Uterus (tissue), 4 donors: Measurements from ENCODE around the gene BCR. TPM values are rescaled to one million over a fixed set of nuclear protein-coding genes. Genes with fewer than 3 reads are reported as not detected.

Experiments used
- DNase-seq, 2 donors: peaks; one replicate each; pipeline ENCODE4 v3.0.0-alpha.2; 2019 to 2020
- H3K27ac ChIP-seq, 2 donors: fragments of 200-600 bp; sonication (generic); 1 replicate in 1 of 2; 2 replicates in 1 of 2; pipeline ENCODE4 v1.5.1; 2016 to 2018
- H3K27me3 ChIP-seq, 2 donors: fragments of 200-600 bp; sonication (generic); one replicate each; pipeline ENCODE4 v1.5.1; 2018 to 2019; ENCODE audit warnings: control low read depth in 1 of 2
- H3K36me3 ChIP-seq, 2 donors: fragments of 200-600 bp; sonication (generic); one replicate each; pipeline ENCODE4 v1.5.1; 2019; ENCODE audit warnings: control low read depth in 1 of 2
- H3K4me1 ChIP-seq, 2 donors: fragments of 200-600 bp; sonication (generic); one replicate each; pipeline ENCODE4 v1.5.1; 2018 to 2019; ENCODE audit warnings: control low read depth in 1 of 2
- H3K4me3 ChIP-seq, 2 donors: fragments of 200-600 bp; sonication (generic); 1 replicate in 1 of 2; 2 replicates in 1 of 2; pipeline ENCODE4 v1.5.1; 2018 to 2019; ENCODE audit warnings: mild to moderate bottlenecking in 1 of 2
- H3K9me3 ChIP-seq, 2 donors: fragments of 200-600 bp; sonication (generic); one replicate each; pipeline ENCODE4 v1.5.1; 2019; ENCODE audit warnings: control low read depth in 1 of 2
- POLR2A ChIP-seq, 2 donors: fragments of 450-650 bp; IDR thresholded peaks; one replicate each; pipeline ENCODE4 v1.6.1; 2016; ENCODE audit warnings: antibody characterized with exemption in 2 of 2, mild to moderate bottlenecking in 1 of 2, moderate library complexity in 1 of 2
- intact Hi-C: fragments of 100-400 bp; cut with DNase I; formaldehyde crosslinking; loops from one replicate; pipeline ENCODE4 v1.15.1; 2023; ENCODE audit warnings: low total_unique reads
- total RNA-seq, 4 donors: library from RNA; depleted of rRNA in 3 of 4; stranded (reverse); fragments of >200 nt in 3 of 4; gene quantifications; one replicate each; pipeline versions ENCODE4 v1.1.0 to v1.2.4, GENCODE V29; 2014 to 2023
- TF ChIP-seq, protein P1 (sequence below), 4 experiments: fragments of 200-600 bp in 2 of 4; fragments of 450-650 bp in 2 of 4; sonication (generic) in 2 of 4; IDR thresholded peaks; one replicate each; pipeline ENCODE4 v1.5.1; 2016 to 2019; ENCODE audit warnings: antibody characterized with exemption in 4 of 4, mild to moderate bottlenecking in 2 of 4, moderate library complexity in 1 of 4
- donor health status: DM: yes; HTN: yes; CAD: no.

BCR gene
- total RNA-seq, 4 donors from 2014 or later = 10.6 to 93.3 (median 28.3) TPM

DNA sequence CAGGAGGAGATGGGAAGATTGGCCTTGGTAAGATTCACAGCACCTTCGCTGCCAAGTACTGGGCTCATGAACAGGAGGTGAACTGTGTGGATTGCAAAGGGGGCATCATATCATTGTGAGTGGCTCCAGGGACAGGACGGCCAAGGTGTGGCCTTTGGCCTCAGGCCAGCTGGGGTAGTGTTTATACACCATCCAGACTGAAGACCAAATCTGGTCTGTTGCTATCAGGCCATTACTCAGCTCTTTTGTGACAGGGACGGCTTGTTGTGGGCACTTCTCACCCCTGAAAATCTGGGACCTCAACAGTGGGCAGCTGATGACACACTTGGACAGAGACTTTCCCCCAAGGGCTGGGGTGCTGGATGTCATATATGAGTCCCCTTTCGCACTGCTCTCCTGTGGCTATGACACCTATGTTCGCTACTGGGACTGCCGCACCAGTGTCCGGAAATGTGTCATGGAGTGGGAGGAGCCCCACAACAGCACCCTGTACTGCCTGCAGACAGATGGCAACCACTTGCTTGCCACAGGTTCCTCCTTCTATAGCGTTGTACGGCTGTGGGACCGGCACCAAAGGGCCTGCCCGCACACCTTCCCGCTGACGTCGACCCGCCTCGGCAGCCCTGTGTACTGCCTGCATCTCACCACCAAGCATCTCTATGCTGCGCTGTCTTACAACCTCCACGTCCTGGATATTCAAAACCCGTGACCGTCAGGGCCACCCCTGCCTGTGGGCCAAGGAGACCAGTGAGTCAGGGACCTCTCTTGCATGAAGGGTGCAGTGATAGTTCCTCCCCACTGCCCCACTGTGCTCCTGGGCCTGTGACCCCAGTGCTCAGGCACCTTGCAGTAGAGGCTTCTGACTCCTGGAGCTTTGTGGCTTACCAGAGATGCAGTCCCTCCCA is 83.6 kb downstream of the BCR start:
- Histone ChIP-seq H3K36me3 (no peaks in the 10 kb centered on the region), H3K9me3 (no peaks in the 10 kb centered on the region), H3K27ac (no peak overlapping the region), H3K4me3 (no peak overlapping the region), H3K4me1 (no peaks in the 10 kb centered on the region), H3K27me3 (no peaks in the 10 kb centered on the region)
- no peak for DNase-seq
- TF ChIP-seq, protein P1, sequence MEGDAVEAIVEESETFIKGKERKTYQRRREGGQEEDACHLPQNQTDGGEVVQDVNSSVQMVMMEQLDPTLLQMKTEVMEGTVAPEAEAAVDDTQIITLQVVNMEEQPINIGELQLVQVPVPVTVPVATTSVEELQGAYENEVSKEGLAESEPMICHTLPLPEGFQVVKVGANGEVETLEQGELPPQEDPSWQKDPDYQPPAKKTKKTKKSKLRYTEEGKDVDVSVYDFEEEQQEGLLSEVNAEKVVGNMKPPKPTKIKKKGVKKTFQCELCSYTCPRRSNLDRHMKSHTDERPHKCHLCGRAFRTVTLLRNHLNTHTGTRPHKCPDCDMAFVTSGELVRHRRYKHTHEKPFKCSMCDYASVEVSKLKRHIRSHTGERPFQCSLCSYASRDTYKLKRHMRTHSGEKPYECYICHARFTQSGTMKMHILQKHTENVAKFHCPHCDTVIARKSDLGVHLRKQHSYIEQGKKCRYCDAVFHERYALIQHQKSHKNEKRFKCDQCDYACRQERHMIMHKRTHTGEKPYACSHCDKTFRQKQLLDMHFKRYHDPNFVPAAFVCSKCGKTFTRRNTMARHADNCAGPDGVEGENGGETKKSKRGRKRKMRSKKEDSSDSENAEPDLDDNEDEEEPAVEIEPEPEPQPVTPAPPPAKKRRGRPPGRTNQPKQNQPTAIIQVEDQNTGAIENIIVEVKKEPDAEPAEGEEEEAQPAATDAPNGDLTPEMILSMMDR (IDR thresholded peaks at IDR 0.05) = no peak
- TF ChIP-seq POLR2A (IDR thresholded peaks at IDR 0.05) = no peak
- intact Hi-C loops = no loop called here

DNA sequence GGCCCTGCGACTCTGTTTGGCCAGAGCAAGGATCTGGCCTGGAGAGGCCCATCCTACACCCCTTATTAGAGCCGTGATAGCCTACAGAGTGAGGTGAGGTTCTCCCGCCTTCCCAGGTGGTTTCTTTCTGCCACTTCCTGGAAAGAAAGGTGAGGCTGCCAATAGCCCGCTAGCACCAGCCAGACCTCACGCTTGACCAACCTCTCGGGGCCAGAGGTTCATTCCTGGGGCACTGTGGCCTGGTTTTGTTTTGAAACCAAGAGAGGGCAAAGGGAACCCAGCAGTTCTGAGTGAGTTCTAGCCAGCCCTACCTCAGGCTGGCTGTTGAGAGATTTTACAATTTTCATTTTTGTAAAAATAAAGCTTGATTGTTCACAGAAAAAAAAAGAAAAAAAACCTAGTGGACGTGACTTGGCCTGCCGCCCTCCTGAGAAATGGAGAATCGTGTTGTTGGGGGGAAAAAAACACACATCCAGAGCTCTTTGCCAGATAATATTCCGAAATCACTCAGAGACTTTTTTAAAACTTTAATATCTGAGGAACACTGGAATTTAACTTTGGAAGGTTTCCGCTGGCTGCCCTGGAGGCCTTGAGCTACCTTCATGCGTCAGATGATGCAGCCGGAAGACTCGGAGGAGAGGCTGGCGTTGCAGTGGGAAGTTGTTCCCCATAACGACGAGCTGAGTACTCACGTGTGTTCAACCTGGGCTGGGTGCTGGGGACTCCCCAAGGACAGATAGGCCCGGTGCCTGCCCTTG is 84.5 kb downstream of the BCR start:
- Histone ChIP-seq H3K4me1 (no peaks in the 10 kb centered on the region), H3K4me3 (no peak overlapping the region), H3K9me3 (no peaks in the 10 kb centered on the region), H3K27ac (no peak overlapping the region), H3K36me3 (no peaks in the 10 kb centered on the region), H3K27me3 (no peaks in the 10 kb centered on the region)
- no peak for TF ChIP-seq POLR2A (IDR thresholded peaks at IDR 0.05)
- TF ChIP-seq, protein P1 (IDR thresholded peaks at IDR 0.05) = no peak
- intact Hi-C loops = no loop called here
- DNase-seq = no peak

DNA sequence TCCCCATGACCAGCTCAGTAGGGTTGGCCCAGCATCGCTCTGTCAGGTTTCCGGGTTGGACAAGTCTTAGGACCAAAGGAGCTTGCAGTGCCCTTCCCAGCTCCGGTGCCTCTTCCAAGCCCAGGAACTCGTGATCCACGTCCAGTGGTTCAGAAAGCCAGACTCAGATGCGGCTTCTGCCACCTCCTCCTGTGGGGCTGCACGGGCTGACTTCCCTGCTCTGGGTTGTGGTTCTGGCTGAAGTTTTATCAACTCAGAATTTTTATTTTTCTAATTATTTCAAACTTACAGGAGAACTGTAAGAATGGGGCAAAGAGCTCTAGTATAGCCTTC is 85.0 kb downstream of the BCR start:
- no peak for TF ChIP-seq POLR2A (IDR thresholded peaks at IDR 0.05)
- TF ChIP-seq, protein P1 (IDR thresholded peaks at IDR 0.05) = no peak
- intact Hi-C loops = no loop called here
- Histone ChIP-seq H3K36me3 (no peaks in the 10 kb centered on the region), H3K9me3 (no peaks in the 10 kb centered on the region), H3K4me3 (no peak overlapping the region), H3K27me3 (no peaks in the 10 kb centered on the region), H3K4me1 (no peaks in the 10 kb centered on the region), H3K27ac (no peak overlapping the region)
- no peak for DNase-seq

GRCh38 chr22:23266780-23267179 is 86.5 kb downstream of the BCR start:
- intact Hi-C loops = no loop called here
- Histone ChIP-seq H3K27me3 (no peaks in the 10 kb centered on the region), H3K4me3 (no peak overlapping the region), H3K4me1 (no peaks in the 10 kb centered on the region), H3K9me3 (no peaks in the 10 kb centered on the region), H3K27ac (no peak overlapping the region), H3K36me3 (no peaks in the 10 kb centered on the region)
- no peak for DNase-seq
- TF ChIP-seq POLR2A (IDR thresholded peaks at IDR 0.05) = no peak
- TF ChIP-seq, protein P1 (IDR thresholded peaks at IDR 0.05) = no peak
